Measurements from ENCODE around the gene IGSF8.

- no peak for TF ChIP-seq CTCF (IDR thresholded peaks at IDR 0.05; ENCODE audit: poor library complexity, severe bottlenecking)
- TF ChIP-seq TAF1 (IDR thresholded peaks at IDR 0.05; ENCODE audit: low read depth), result no peak
- TF ChIP-seq REST (IDR thresholded peaks at IDR 0.05; ENCODE audit: borderline replicate concordance), result no peak
- TF ChIP-seq POLR2AphosphoS5 (IDR thresholded peaks at IDR 0.05), result no peak
- TF ChIP-seq EP300 (conservative IDR thresholded peaks at IDR 0.05; ENCODE audit: poor library complexity, severe bottlenecking), result no peak
- TF ChIP-seq EZH2 (IDR thresholded peaks at IDR 0.05; ENCODE audit: borderline replicate concordance, insufficient read depth, low read length, poor library complexity, severe bottlenecking), result no peak
Observed at GRCh38 chr1:160118928-160119327, 20.5 kb upstream of the IGSF8 start.
